Neuron (in vitro differentiated cells): Measurements from ENCODE around the gene PLIN1.

Experiments
- H2AFZ ChIP-seq: one replicate; pipeline ENCODE4 v1.6.1; 2013; ENCODE audit warnings: low read depth, mild to moderate bottlenecking, inconsistent platforms, low read length, moderate library complexity
- H3K27me3 ChIP-seq: one replicate; pipeline ENCODE4 v1.6.1; 2013; ENCODE audit warnings: low read length; ENCODE audit not compliant: insufficient read depth
- H3K36me3 ChIP-seq: one replicate; pipeline ENCODE4 v1.6.1; 2013; ENCODE audit warnings: low read length; ENCODE audit not compliant: insufficient read depth
- H3K4me1 ChIP-seq: one replicate; pipeline ENCODE4 v1.6.1; 2013; ENCODE audit warnings: low read length; ENCODE audit not compliant: insufficient read depth
- H3K4me3 ChIP-seq: 2 replicates; pipeline ENCODE4 v1.5.1; 2013; ENCODE audit warnings: mild to moderate bottlenecking, low read length, moderate library complexity
- H3K9me3 ChIP-seq: one replicate; pipeline ENCODE4 v1.6.1; 2013; ENCODE audit warnings: low read length

Gene PLIN1

GRCh38 chr15:89623165-89623564 lies 56.0 kb downstream of the PLIN1 start:
- H3K36me3 ChIP-seq: peaks cover 92% of the 10 kb centered on the region
- H3K27me3 ChIP-seq: no peaks in the 10 kb centered on the region
- H3K9me3 ChIP-seq: no peaks in the 10 kb centered on the region
- no peak overlapping the region for H3K4me3 ChIP-seq
- no peaks in the 10 kb centered on the region for H3K4me1 ChIP-seq
- no peak overlapping the region for H2AFZ ChIP-seq

GRCh38 chr15:89621547-89621946 lies 57.6 kb downstream of the PLIN1 start:
- peaks cover 89% of the 10 kb centered on the region for H3K36me3 ChIP-seq
- no peaks in the 10 kb centered on the region for H3K27me3 ChIP-seq
- no peak overlapping the region for H2AFZ ChIP-seq
- H3K9me3 ChIP-seq: no peaks in the 10 kb centered on the region
- no peaks in the 10 kb centered on the region for H3K4me1 ChIP-seq
- H3K4me3 ChIP-seq: no peak overlapping the region

DNA sequence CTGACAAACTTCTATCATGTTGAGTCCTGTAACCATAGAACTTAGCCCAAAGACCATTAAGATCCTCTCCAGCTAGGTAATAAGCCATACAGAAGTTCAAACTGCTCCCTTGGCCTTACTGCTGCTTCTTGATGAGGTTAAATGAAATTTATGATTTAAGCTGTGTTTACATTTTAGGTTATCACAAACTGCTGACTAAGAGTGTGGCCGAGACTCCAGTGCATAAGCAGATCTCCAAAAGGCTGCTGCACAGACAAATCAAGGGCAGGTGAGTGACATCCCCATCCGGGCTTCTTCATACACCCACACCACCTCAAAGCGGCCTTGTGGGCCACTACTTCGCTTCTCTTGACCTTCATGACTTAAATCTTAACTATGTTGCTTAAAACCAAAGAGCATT lies 62.9 kb downstream of the PLIN1 start:
- Histone ChIP-seq H3K4me3 (no peak overlapping the region), H2AFZ (no peak overlapping the region), H3K36me3 (peaks cover 76% of the 10 kb centered on the region), H3K27me3 (no peaks in the 10 kb centered on the region), H3K9me3 (peaks cover 15% of the 10 kb centered on the region), H3K4me1 (no peaks in the 10 kb centered on the region)

- Histone ChIP-seq H3K4me1 (no peaks in the 10 kb centered on the region), H3K36me3 (peaks cover 79% of the 10 kb centered on the region), H3K4me3 (no peak overlapping the region), H3K9me3 (peaks cover 16% of the 10 kb centered on the region), H2AFZ (no peak overlapping the region), H3K27me3 (no peaks in the 10 kb centered on the region)
Measured at GRCh38 chr15:89615135-89615534, 64.0 kb downstream of the PLIN1 start.
